Left ventricle myocardium superior (tissue), 1 donor: Measurements from ENCODE around the gene CDK14. TPM values are rescaled to one million over a fixed set of nuclear protein-coding genes. Genes with fewer than 3 reads are reported as not detected.
A peak's percentile ranks its signal among the peaks of the same experiment; 100 is the strongest.

ENCODE experiments used
- ATAC-seq: fragments of 200-7000 bp; cut with Tn5 transposase; one replicate; pipeline ENCODE4 v1.9.1; 2020; ENCODE audit warnings: mild to moderate bottlenecking, moderate library complexity
- DNase-seq: peaks from one replicate; pipeline ENCODE4 v3.0.0-alpha.2; 2020
- intact Hi-C: fragments of 100-400 bp; cut with micrococcal nuclease; formaldehyde crosslinking; loops from one replicate; pipeline ENCODE4 v1.11.0; 2022
- total RNA-seq: library from RNA; stranded (reverse); fragmentation: NEBNext Ultra II Directional; extraction: Animal tissue kit (Norgen Biotek cat#: 25700); gene quantifications from one replicate; pipeline ENCODE4 v1.2.1, GENCODE V29; 2021
- donor health status: DM: no; HTN: yes; CAD: no; lungs with severe emphysema.

Gene CDK14
- total RNA-seq, 1 donor from 2014 or later, result 23.9 TPM

- DNase-seq (no peak), ATAC-seq (no peak)
- intact Hi-C loops, result no loop called here
Observed at GRCh38 chr7:91228927-91229558, 632.9 kb downstream of the CDK14 start.

- intact Hi-C loops, result no loop called here
- ATAC-seq, result no peak
- DNase-seq, result no peak
Observed at GRCh38 chr7:91230100-91230499, 634.0 kb downstream of the CDK14 start.

- DNase-seq (no peak), ATAC-seq (no peak)
- intact Hi-C loops, result no loop called here
Observed at GRCh38 chr7:91230503-91230902, 634.4 kb downstream of the CDK14 start.

GRCh38 chr7:91233212-91233611 lies 637.1 kb downstream of the CDK14 start:
- intact Hi-C loops, result no loop called here

GRCh38 chr7:91235211-91235832 lies 639.2 kb downstream of the CDK14 start:
- no peak for DNase-seq
- ATAC-seq, result no peak
- intact Hi-C loops, result no loop called here

More at GRCh38 chr7:91233212-91233611, 637.1 kb downstream of the CDK14 start:
- ATAC-seq (no peak), DNase-seq (no peak)

GRCh38 chr7:91239171-91239604 lies 643.1 kb downstream of the CDK14 start:
- ATAC-seq, result peak; percentile 44
- intact Hi-C loops, result no loop called here
- no peak for DNase-seq

GRCh38 chr7:91239772-91240171 lies 643.7 kb downstream of the CDK14 start:
- intact Hi-C loops, result no loop called here
- DNase-seq (no peak), ATAC-seq (no peak)

- peak; percentile 69 for ATAC-seq
- DNase-seq, result no peak
- intact Hi-C loops, result no loop called here
Observed at GRCh38 chr7:91240376-91240941, 644.3 kb downstream of the CDK14 start.

GRCh38 chr7:91242097-91242844 lies 646.1 kb downstream of the CDK14 start:
- DNase-seq (no peak), ATAC-seq (no peak)
- intact Hi-C loops, result no loop called here

- ATAC-seq, result no peak
Observed at GRCh38 chr7:91243591-91244301, 647.6 kb downstream of the CDK14 start.

GRCh38 chr7:91247500-91247899 lies 651.4 kb downstream of the CDK14 start:
- intact Hi-C loops, result no loop called here
- DNase-seq (no peak), ATAC-seq (no peak)

More at GRCh38 chr7:91243591-91244301, 647.6 kb downstream of the CDK14 start:
- intact Hi-C loops, result no loop called here
- no peak for DNase-seq

- no peak for DNase-seq
- intact Hi-C loops, result no loop called here
- ATAC-seq, result no peak
Observed at GRCh38 chr7:91248996-91249395, 652.9 kb downstream of the CDK14 start.

GRCh38 chr7:91249506-91250233 lies 653.5 kb downstream of the CDK14 start:
- intact Hi-C loops, result no loop called here
- ATAC-seq (no peak), DNase-seq (no peak)

GRCh38 chr7:91250706-91251105 lies 654.6 kb downstream of the CDK14 start:
- DNase-seq, result no peak
- intact Hi-C loops, result no loop called here
- ATAC-seq, result no peak

GRCh38 chr7:91251877-91252276 lies 655.8 kb downstream of the CDK14 start:
- no peak for DNase-seq
- ATAC-seq, result no peak
- intact Hi-C loops, result no loop called here
